Endothelial cell of umbilical vein (primary cell): ENCODE data around the gene CYP1A2.

Experiments
- CTCF ChIP-seq, 2 donors: IDR thresholded peaks; 1 replicate in 1 of 2; 2 replicates in 1 of 2; pipeline ENCODE4 v1.5.1; 2011; ENCODE audit warnings: low read length in 2 of 2, mild to moderate bottlenecking in 2 of 2, moderate library complexity in 2 of 2, control low read depth in 1 of 2, inconsistent platforms in 1 of 2, low read depth in 1 of 2; ENCODE audit not compliant: insufficient read depth in 1 of 2; ENCODE audit errors: extremely low read depth in 1 of 2
- EZH2 ChIP-seq: IDR thresholded peaks from 2 replicates; pipeline ENCODE4 v1.6.1; 2012; ENCODE audit warnings: borderline replicate concordance, low read depth, mild to moderate bottlenecking, moderate library complexity, low read length, inconsistent platforms; ENCODE audit not compliant: severe bottlenecking
- FOS ChIP-seq: IDR thresholded peaks from 2 replicates; pipeline ENCODE4 v1.6.1; 2011; ENCODE audit warnings: mild to moderate bottlenecking, low read length, moderate library complexity, borderline replicate concordance; ENCODE audit not compliant: insufficient read depth
- GATA2 ChIP-seq: IDR thresholded peaks from 2 replicates; pipeline ENCODE4 v1.7.0; 2011; ENCODE audit warnings: low read depth, mild to moderate bottlenecking, moderate library complexity, mixed read lengths, low read length; ENCODE audit not compliant: insufficient read length, insufficient read depth
- JUN ChIP-seq: IDR thresholded peaks from 2 replicates; pipeline ENCODE4 v1.6.1; 2011; ENCODE audit warnings: borderline replicate concordance, low read depth; ENCODE audit not compliant: insufficient read length, insufficient read depth
- MAX ChIP-seq: IDR thresholded peaks from 2 replicates; pipeline ENCODE4 v1.6.1; 2011; ENCODE audit not compliant: insufficient read depth, insufficient read length
- MYC ChIP-seq: IDR thresholded peaks from one replicate; pipeline ENCODE4 v1.6.1; 2011; ENCODE audit warnings: mild to moderate bottlenecking, low read depth, low read length
- POLR2A ChIP-seq: IDR thresholded peaks from 2 replicates; pipeline ENCODE4 v1.6.1; 2012; ENCODE audit warnings: low read depth, mild to moderate bottlenecking, control low read depth, low read length
- POLR2AphosphoS5 ChIP-seq: IDR thresholded peaks from 2 replicates; pipeline ENCODE4 v1.6.1; 2012; ENCODE audit warnings: low read depth, mild to moderate bottlenecking, control low read depth, low read length, moderate library complexity; ENCODE audit not compliant: insufficient read depth

- TF ChIP-seq CTCF (IDR thresholded peaks at IDR 0.05; ENCODE audit: extremely low read depth in 1 of 2, insufficient read depth in 1 of 2, low read depth in 1 of 2, low read length in 2 of 2) (no peak), POLR2A (no peak), EZH2 (no peak), MAX (no peak), POLR2AphosphoS5 (no peak), MYC (no peak), JUN (no peak), GATA2 (no peak), FOS (no peak)
These were observed 45.8 kb downstream of the CYP1A2 start for GRCh38 chr15:74794248-74794969.
